ENCODE measurements around the gene ADAMTSL3. TPM values are rescaled to one million over a fixed set of nuclear protein-coding genes. Genes with fewer than 3 reads are reported as not detected.
A peak's percentile ranks its signal among the peaks of the same experiment; 100 is the strongest.

The ADAMTSL3 gene
- total and polyA plus RNA-seq, 4 donors = 0.85 to 58.2 (median 7.9) TPM

DNA sequence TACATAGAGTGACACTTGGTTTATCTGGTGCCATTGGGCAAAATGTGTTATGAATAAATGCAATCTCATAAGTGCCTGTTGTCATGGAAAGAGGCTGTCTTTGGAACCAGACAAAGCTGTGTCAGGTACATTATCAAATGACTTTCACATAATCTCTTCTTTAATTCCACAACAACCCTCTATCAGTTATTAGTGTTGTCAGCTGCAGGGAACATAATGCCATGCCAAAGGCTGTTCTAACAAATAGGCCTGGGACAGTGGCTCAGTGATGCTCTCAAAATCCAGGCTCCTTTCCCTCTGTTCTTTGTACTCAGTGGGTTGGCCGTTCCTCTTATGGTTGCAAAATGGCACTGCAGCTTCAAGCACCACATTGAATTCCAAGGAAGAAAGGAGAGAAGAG, 91.8 kb downstream of the ADAMTSL3 start:
- TF ChIP-seq, protein P1, sequence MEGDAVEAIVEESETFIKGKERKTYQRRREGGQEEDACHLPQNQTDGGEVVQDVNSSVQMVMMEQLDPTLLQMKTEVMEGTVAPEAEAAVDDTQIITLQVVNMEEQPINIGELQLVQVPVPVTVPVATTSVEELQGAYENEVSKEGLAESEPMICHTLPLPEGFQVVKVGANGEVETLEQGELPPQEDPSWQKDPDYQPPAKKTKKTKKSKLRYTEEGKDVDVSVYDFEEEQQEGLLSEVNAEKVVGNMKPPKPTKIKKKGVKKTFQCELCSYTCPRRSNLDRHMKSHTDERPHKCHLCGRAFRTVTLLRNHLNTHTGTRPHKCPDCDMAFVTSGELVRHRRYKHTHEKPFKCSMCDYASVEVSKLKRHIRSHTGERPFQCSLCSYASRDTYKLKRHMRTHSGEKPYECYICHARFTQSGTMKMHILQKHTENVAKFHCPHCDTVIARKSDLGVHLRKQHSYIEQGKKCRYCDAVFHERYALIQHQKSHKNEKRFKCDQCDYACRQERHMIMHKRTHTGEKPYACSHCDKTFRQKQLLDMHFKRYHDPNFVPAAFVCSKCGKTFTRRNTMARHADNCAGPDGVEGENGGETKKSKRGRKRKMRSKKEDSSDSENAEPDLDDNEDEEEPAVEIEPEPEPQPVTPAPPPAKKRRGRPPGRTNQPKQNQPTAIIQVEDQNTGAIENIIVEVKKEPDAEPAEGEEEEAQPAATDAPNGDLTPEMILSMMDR (IDR thresholded peaks at IDR 0.05; ENCODE audit: control extremely low read depth, extremely low read depth) = no peak
- Histone ChIP-seq H3K4me1 (ENCODE audit: control insufficient read depth in 5 of 5, insufficient read depth in 5 of 5, low read length in 5 of 5) (peaks cover 0 to 6% (median 4%) of the 10 kb centered on the region in 5 donors), H3K27ac (ENCODE audit: low read depth in 1 of 2, low read length in 1 of 2) (no peak overlapping the region), H3K27me3 (ENCODE audit: control insufficient read depth in 3 of 3, insufficient read depth in 3 of 3, low read length in 2 of 3) (no peaks in the 10 kb centered on the region), H3K4me3 (no peak overlapping the region), H3K9ac (ENCODE audit: insufficient read depth in 1 of 2, low read length in 2 of 2) (no peak overlapping the region), H3K36me3 (ENCODE audit: control insufficient read depth in 4 of 4, insufficient read depth in 4 of 4, low read length in 4 of 4) (no peaks in the 10 kb centered on the region), H3K9me3 (ENCODE audit: control insufficient read depth in 4 of 4, insufficient read depth in 3 of 4, low read length in 3 of 4) (no peaks in the 10 kb centered on the region)
- no peak for DNase-seq
- ATAC-seq (ENCODE audit: insufficient read depth, low FRiP score) = no peak
- 82 to 95% methylated on average over 1 of the region's 1 CpG for WGBS, 2 donors

DNA sequence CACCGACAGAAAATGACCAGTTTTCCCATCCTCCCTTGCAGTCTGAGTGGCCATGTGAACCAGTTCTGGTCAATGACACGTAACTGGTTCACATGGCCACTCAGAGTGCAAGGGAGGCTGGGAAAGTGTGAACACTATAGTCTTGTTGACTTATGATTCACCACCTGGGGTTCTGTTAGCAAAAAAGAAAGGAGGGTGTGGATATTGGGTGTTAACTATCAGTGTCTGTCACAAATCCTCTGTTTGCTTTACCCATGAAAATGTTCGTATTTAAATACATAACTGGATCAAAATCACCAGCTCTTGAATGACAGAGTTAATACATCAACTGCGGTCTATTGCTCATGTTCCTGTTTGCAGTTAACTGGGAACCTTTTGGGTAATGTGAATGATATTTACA, 92.3 kb downstream of the ADAMTSL3 start:
- Histone ChIP-seq H3K36me3 (ENCODE audit: control insufficient read depth in 4 of 4, insufficient read depth in 4 of 4, low read length in 4 of 4) (no peaks in the 10 kb centered on the region), H3K27ac (ENCODE audit: low read depth in 1 of 2, low read length in 1 of 2) (no peak overlapping the region)

DNA sequence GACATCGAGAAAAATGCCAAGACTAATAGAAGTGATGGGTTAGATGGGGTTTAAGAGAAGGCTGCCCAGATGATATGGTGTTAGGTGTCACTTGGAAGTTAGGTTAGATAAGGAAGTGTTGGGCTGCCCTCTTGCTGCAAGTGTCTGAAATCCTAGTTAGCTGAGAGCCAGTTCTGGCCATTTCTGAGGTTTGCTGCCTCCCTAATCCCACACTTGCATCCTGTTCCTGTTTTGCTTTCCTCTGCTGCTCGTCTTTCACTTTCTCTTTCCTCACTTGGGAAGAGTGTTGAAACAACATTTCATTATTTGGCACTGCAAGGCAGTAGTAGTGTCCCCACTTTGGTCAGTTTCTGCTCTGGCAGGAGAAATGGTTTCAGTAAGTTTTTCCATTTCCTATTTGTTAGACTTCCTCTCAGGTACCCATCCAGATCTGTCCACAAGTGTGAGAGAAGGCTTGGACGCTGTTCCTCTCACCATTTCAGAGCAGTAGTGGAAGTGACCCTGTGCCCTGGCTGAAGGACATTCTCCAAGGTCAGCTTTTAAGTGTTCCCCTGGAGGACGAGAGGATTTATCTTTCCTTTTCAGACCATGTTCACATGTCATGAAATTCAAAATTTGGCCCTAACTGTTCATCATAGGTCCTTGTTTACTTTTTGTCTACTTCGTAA, 93.3 kb downstream of the ADAMTSL3 start:
- WGBS, 2 donors = 38 to 52% methylated on average over 5 of the region's 5 CpGs
- DNase-seq = peak; percentile 59 to 91 (median 81)
- no peaks in the 10 kb centered on the region for H3K36me3 ChIP-seq (ENCODE audit: control insufficient read depth in 4 of 4, insufficient read depth in 4 of 4, low read length in 4 of 4)

More for the DNA sequence above, 92.3 kb downstream of the ADAMTSL3 start:
- H3K9me3 ChIP-seq (ENCODE audit: control insufficient read depth in 4 of 4, insufficient read depth in 3 of 4, low read length in 3 of 4) = no peaks in the 10 kb centered on the region
- DNase-seq (no peak), ATAC-seq (ENCODE audit: insufficient read depth, low FRiP score) (no peak)
- no peak overlapping the region for H3K4me3 ChIP-seq
- TF ChIP-seq, protein P1 (IDR thresholded peaks at IDR 0.05; ENCODE audit: control extremely low read depth, extremely low read depth) = no peak
- peaks cover 0 to 6% (median 4%) of the 10 kb centered on the region in 5 donors for H3K4me1 ChIP-seq (ENCODE audit: control insufficient read depth in 5 of 5, insufficient read depth in 5 of 5, low read length in 5 of 5)
- H3K27me3 ChIP-seq (ENCODE audit: control insufficient read depth in 3 of 3, insufficient read depth in 3 of 3, low read length in 2 of 3) = no peaks in the 10 kb centered on the region
- 88 to 89% methylated on average over 4 of the region's 4 CpGs for WGBS, 2 donors
- no peak overlapping the region for H3K9ac ChIP-seq (ENCODE audit: insufficient read depth in 1 of 2, low read length in 2 of 2)

More for the DNA sequence above, 93.3 kb downstream of the ADAMTSL3 start:
- H3K27ac ChIP-seq (ENCODE audit: low read depth in 1 of 2, low read length in 1 of 2) = peak overlapping the region; percentile 17 to 86
- H3K27me3 ChIP-seq (ENCODE audit: control insufficient read depth in 3 of 3, insufficient read depth in 3 of 3, low read length in 2 of 3) = no peaks in the 10 kb centered on the region
- ATAC-seq (ENCODE audit: insufficient read depth, low FRiP score) = peak; percentile 83
- peaks cover 0 to 6% (median 4%) of the 10 kb centered on the region in 5 donors for H3K4me1 ChIP-seq (ENCODE audit: control insufficient read depth in 5 of 5, insufficient read depth in 5 of 5, low read length in 5 of 5)
- no peak overlapping the region for H3K4me3 ChIP-seq
- H3K9me3 ChIP-seq (ENCODE audit: control insufficient read depth in 4 of 4, insufficient read depth in 3 of 4, low read length in 3 of 4) = no peaks in the 10 kb centered on the region
- TF ChIP-seq, protein P1 (IDR thresholded peaks at IDR 0.05; ENCODE audit: control extremely low read depth, extremely low read depth) = no peak
- no peak overlapping the region for H3K9ac ChIP-seq (ENCODE audit: insufficient read depth in 1 of 2, low read length in 2 of 2)

Measured in lung (tissue), 12 donors.